Endothelial cell of umbilical vein (primary cell): ENCODE data around the gene TRIM13.

Experiments
- CTCF ChIP-seq, 2 donors: IDR thresholded peaks; 1 replicate in 1 of 2; 2 replicates in 1 of 2; pipeline ENCODE4 v1.5.1; 2011; ENCODE audit warnings: low read length in 2 of 2, mild to moderate bottlenecking in 2 of 2, moderate library complexity in 2 of 2, control low read depth in 1 of 2, inconsistent platforms in 1 of 2, low read depth in 1 of 2; ENCODE audit not compliant: insufficient read depth in 1 of 2; ENCODE audit errors: extremely low read depth in 1 of 2
- EZH2 ChIP-seq: IDR thresholded peaks from 2 replicates; pipeline ENCODE4 v1.6.1; 2012; ENCODE audit warnings: borderline replicate concordance, low read depth, mild to moderate bottlenecking, moderate library complexity, low read length, inconsistent platforms; ENCODE audit not compliant: severe bottlenecking
- POLR2AphosphoS5 ChIP-seq: IDR thresholded peaks from 2 replicates; pipeline ENCODE4 v1.6.1; 2012; ENCODE audit warnings: low read depth, mild to moderate bottlenecking, control low read depth, low read length, moderate library complexity; ENCODE audit not compliant: insufficient read depth

- no peak for TF ChIP-seq POLR2AphosphoS5
- TF ChIP-seq CTCF (IDR thresholded peaks at IDR 0.05; ENCODE audit: extremely low read depth in 1 of 2, insufficient read depth in 1 of 2, low read depth in 1 of 2, low read length in 2 of 2) = no peak
- TF ChIP-seq EZH2 = no peak
Measured at GRCh38 chr13:50015258-50015657, 18.4 kb downstream of the TRIM13 start, which contains the start of gene KCNRG.
